SKM-1 (cell line): Measurements from ENCODE around the gene EFNB2.

ENCODE experiments used
- DNase-seq: peaks from one replicate; lab custom pipeline; 2025; ENCODE audit not compliant: unreplicated experiment; lab: John Stamatoyannopoulos, UW

EFNB2 gene

GRCh38 chr13:106487129-106487528 is 48.3 kb downstream of the EFNB2 start:
- DNase-seq = no peak

- no peak for DNase-seq
Measured at GRCh38 chr13:106486287-106486686, 49.2 kb downstream of the EFNB2 start.

GRCh38 chr13:106484537-106485193 is 50.8 kb downstream of the EFNB2 start:
- no peak for DNase-seq

- DNase-seq = no peak
Measured at GRCh38 chr13:106484084-106484483, 51.4 kb downstream of the EFNB2 start.

GRCh38 chr13:106481919-106482318 is 53.5 kb downstream of the EFNB2 start:
- no peak for DNase-seq

- DNase-seq = no peak
Measured at GRCh38 chr13:106480351-106480910, 55.0 kb downstream of the EFNB2 start.

GRCh38 chr13:106479929-106480328 is 55.5 kb downstream of the EFNB2 start:
- no peak for DNase-seq

GRCh38 chr13:106478116-106478515 is 57.3 kb downstream of the EFNB2 start:
- DNase-seq = no peak

- DNase-seq = no peak
Measured at GRCh38 chr13:106477303-106477702, 58.2 kb downstream of the EFNB2 start.

- DNase-seq = no peak
Measured at GRCh38 chr13:106475852-106476251, 59.6 kb downstream of the EFNB2 start.

- DNase-seq = no peak
Measured at GRCh38 chr13:106474912-106475311, 60.5 kb downstream of the EFNB2 start.

- DNase-seq = no peak
Measured at GRCh38 chr13:106473154-106473553, 62.3 kb downstream of the EFNB2 start.

GRCh38 chr13:106472621-106473020 is 62.8 kb downstream of the EFNB2 start:
- DNase-seq = no peak

GRCh38 chr13:106471957-106472543 is 63.4 kb downstream of the EFNB2 start:
- DNase-seq = no peak

- DNase-seq = no peak
Measured at GRCh38 chr13:106470576-106470975, 64.9 kb downstream of the EFNB2 start.

- no peak for DNase-seq
Measured at GRCh38 chr13:106468744-106469590, 66.5 kb downstream of the EFNB2 start.

- no peak for DNase-seq
Measured at GRCh38 chr13:106468207-106468606, 67.3 kb downstream of the EFNB2 start.

GRCh38 chr13:106467427-106468122 is 67.9 kb downstream of the EFNB2 start:
- DNase-seq = no peak

- no peak for DNase-seq
Measured at GRCh38 chr13:106466691-106467426, 68.6 kb downstream of the EFNB2 start.

GRCh38 chr13:106464076-106464475 is 71.4 kb downstream of the EFNB2 start:
- no peak for DNase-seq
